ENCODE results near the gene TMEM253. TPM values are rescaled to one million over a fixed set of nuclear protein-coding genes. Genes with fewer than 3 reads are reported as not detected.

The TMEM253 gene
- polyA plus RNA-seq, 4 donors: 57.9 to 245 (median 101) TPM

- H3K9me3 ChIP-seq (ENCODE audit: control insufficient read depth in 2 of 2, insufficient read depth in 1 of 2, low read depth in 1 of 2, low read length in 1 of 2): no peaks in the 10 kb centered on the region
- peak overlapping the region in 2 of 3 donors; percentile 0 to 62 for H3K4me3 ChIP-seq (ENCODE audit: low read depth in 1 of 3, low read length in 3 of 3)
- peaks cover 0 to 10% (median 0%) of the 10 kb centered on the region in 3 donors for H3K36me3 ChIP-seq (ENCODE audit: control insufficient read depth in 3 of 3, insufficient read depth in 2 of 3, low read depth in 1 of 3, low read length in 3 of 3)
- H3K27ac ChIP-seq (ENCODE audit: low read depth in 1 of 3, low read length in 2 of 3): peak overlapping the region in 2 of 3 donors; percentile 53 to 85
- H3K4me1 ChIP-seq (ENCODE audit: control insufficient read depth in 3 of 3, insufficient read depth in 2 of 3, low read depth in 1 of 3, low read length in 2 of 3): peaks cover 0 to 14% (median 4%) of the 10 kb centered on the region in 3 donors
- FAIRE-seq (no peak), DNase-seq (peak; percentile 68 to 75)
- H3K27me3 ChIP-seq (ENCODE audit: control insufficient read depth in 3 of 3, insufficient read depth in 3 of 3, low read length in 3 of 3): peaks cover 0 to 11% (median 0%) of the 10 kb centered on the region in 3 donors
- 3 to 4% (median 3%) methylated on average over 39 to 45 of the region's 45 CpGs for WGBS, 3 donors
Measured at GRCh38 chr14:21068521-21069387, 32.1 kb upstream of the TMEM253 start.

DNA sequence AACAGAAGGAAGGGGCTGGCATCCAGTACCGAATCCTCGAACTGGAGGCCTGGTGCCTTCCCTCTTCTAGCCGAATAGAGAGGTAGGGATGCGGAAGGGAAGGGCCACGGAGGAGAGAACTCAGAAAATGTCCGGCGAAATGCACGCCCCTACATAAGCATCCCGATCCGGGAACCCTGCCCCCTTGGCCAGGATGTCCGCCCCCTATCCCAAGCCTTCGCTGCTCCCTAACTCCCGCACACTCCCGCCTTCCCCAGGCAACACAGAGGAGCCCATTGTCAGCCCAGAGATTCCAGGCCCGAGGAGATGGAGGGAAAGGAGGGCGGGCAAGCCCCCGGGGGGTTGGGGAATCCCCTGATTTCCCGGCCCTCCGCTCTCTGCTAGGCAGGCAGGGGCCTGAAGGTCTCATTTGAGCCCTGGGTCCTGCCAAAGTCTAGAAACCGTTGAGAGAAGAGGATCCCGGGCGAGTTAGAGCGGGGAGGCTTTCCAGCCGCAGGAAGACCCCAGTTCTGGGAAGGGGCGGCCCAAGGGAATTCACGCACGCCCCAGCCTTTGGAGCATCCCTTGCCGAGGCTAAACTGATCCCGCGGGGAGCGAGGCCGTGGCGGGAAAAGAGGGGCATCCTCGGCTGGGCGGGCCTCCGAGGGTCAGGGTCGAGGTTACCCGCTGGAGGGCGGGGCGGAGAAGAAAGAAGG, 31.3 kb upstream of the TMEM253 start:
- 2 to 5% (median 2%) methylated on average over 31 to 40 of the region's 40 CpGs for WGBS, 3 donors
- Histone ChIP-seq H3K4me1 (ENCODE audit: control insufficient read depth in 3 of 3, insufficient read depth in 2 of 3, low read depth in 1 of 3, low read length in 2 of 3) (peaks cover 0 to 14% (median 4%) of the 10 kb centered on the region in 3 donors), H3K36me3 (ENCODE audit: control insufficient read depth in 3 of 3, insufficient read depth in 2 of 3, low read depth in 1 of 3, low read length in 3 of 3) (peaks cover 0 to 18% (median 0%) of the 10 kb centered on the region in 3 donors), H3K27ac (ENCODE audit: low read depth in 1 of 3, low read length in 2 of 3) (peak overlapping the region in 2 of 3 donors; percentile 53 to 85), H3K9me3 (ENCODE audit: control insufficient read depth in 2 of 2, insufficient read depth in 1 of 2, low read depth in 1 of 2, low read length in 1 of 2) (no peaks in the 10 kb centered on the region), H3K27me3 (ENCODE audit: control insufficient read depth in 3 of 3, insufficient read depth in 3 of 3, low read length in 3 of 3) (peaks cover 0 to 11% (median 0%) of the 10 kb centered on the region in 3 donors), H3K4me3 (ENCODE audit: low read depth in 1 of 3, low read length in 3 of 3) (peak overlapping the region; percentile 36 to 68 (median 62))
- DNase-seq: peak in 1 of 2 donors; percentile 60
- FAIRE-seq: no peak

DNA sequence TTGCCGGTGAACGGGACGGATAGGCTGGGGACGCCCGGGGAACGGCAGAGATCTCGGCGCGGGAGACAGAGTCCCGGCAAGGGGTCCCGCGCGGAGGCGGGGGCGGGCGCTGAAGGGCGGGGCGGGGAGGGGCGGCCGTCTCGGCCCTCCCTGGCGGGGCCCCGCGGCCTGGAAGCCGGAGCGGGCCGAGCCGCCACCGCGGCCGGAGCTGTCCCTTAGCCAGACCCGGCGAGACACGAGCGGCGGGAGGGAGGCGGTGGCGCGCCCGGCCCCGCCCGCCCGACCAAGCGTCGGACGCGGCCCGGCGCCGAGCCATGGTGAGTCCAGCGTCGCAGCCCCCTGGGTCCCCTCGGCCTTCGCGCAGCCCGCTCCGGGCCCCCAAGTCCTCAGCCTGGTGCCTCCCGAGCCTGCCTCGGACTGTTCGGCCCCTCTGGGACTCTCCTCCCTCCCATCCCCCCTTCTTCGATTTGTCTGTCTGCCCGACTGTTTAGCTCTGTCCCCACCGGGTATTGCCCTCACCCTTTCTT, 30.7 kb upstream of the TMEM253 start, which contains the start of gene ARHGEF40:
ARHGEF40 (plus strand) TSS at position 222 of the 527 bp plus-strand sequence; CDS start at position 315, 93 bp downstream.
- H3K4me1 ChIP-seq (ENCODE audit: control insufficient read depth in 3 of 3, insufficient read depth in 2 of 3, low read depth in 1 of 3, low read length in 2 of 3): peaks cover 0 to 14% (median 4%) of the 10 kb centered on the region in 3 donors
- peak within 1 kb of the TSS; percentile 57 to 88 (median 85) for H3K27ac ChIP-seq (ENCODE audit: low read depth in 1 of 3, low read length in 2 of 3)

DNA sequence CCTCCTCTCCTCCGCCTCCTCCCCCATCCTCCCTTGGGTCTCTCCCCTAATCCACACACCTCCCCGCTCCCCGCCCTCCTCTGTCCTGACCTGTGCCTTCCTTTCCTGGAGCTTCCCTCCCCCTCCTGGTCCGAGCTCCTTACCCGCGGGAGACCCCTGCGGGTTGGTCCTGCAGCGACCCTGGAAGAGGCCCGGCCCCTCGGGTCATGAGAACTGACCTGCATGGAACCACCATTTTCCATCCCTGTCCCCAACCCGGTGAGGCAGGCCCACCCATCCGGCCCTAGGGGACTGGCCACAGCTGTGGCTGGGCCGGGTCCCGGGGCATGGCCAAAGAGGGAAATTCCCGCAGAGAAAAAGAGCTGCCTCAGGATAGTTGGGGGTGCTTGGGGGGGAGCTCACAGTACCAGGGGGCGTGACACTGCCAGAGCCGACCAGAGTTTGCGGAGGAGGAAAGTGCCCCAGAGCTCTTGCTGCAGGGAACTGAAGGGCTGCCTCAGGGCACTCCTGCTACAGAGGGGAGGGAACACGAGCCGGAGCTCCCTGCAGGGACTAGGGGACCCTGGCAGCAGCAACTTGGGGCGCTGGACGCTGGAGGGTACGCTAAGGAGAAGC, 30.1 kb upstream of the TMEM253 start:
- H3K9me3 ChIP-seq (ENCODE audit: control insufficient read depth in 2 of 2, insufficient read depth in 1 of 2, low read depth in 1 of 2, low read length in 1 of 2): no peaks in the 10 kb centered on the region
- H3K27ac ChIP-seq (ENCODE audit: low read depth in 1 of 3, low read length in 2 of 3): peak overlapping the region; percentile 57 to 88 (median 84)
- WGBS, 3 donors: 0 to 1% (median 1%) methylated on average over 23 of the region's 23 CpGs
- peaks cover 0 to 14% (median 4%) of the 10 kb centered on the region in 3 donors for H3K4me1 ChIP-seq (ENCODE audit: control insufficient read depth in 3 of 3, insufficient read depth in 2 of 3, low read depth in 1 of 3, low read length in 2 of 3)
- H3K4me3 ChIP-seq (ENCODE audit: low read depth in 1 of 3, low read length in 3 of 3): peak overlapping the region; percentile 67 to 85 (median 68)
- H3K36me3 ChIP-seq (ENCODE audit: control insufficient read depth in 3 of 3, insufficient read depth in 2 of 3, low read depth in 1 of 3, low read length in 3 of 3): peaks cover 0 to 30% (median 2%) of the 10 kb centered on the region in 3 donors
- H3K27me3 ChIP-seq (ENCODE audit: control insufficient read depth in 3 of 3, insufficient read depth in 3 of 3, low read length in 3 of 3): peaks cover 0 to 11% (median 0%) of the 10 kb centered on the region in 3 donors
- FAIRE-seq (no peak), DNase-seq (peak in 1 of 2 donors; percentile 32)

More for the DNA sequence above, 30.7 kb upstream of the TMEM253 start, which contains the start of gene ARHGEF40:
- Histone ChIP-seq H3K36me3 (ENCODE audit: control insufficient read depth in 3 of 3, insufficient read depth in 2 of 3, low read depth in 1 of 3, low read length in 3 of 3) (peaks cover 0 to 24% (median 2%) of the 10 kb centered on the region in 3 donors), H3K27me3 (ENCODE audit: control insufficient read depth in 3 of 3, insufficient read depth in 3 of 3, low read length in 3 of 3) (peaks cover 0 to 11% (median 0%) of the 10 kb centered on the region in 3 donors), H3K9me3 (ENCODE audit: control insufficient read depth in 2 of 2, insufficient read depth in 1 of 2, low read depth in 1 of 2, low read length in 1 of 2) (no peaks in the 10 kb centered on the region), H3K4me3 (ENCODE audit: low read depth in 1 of 3, low read length in 3 of 3) (peak within 1 kb of the TSS; percentile 67 to 85 (median 68))
- WGBS, 3 donors: 0 to 1% (median 0%) methylated on average over 19 to 63 of the region's 63 CpGs
- FAIRE-seq (no peak), DNase-seq (peak; percentile 37 to 73)

DNA sequence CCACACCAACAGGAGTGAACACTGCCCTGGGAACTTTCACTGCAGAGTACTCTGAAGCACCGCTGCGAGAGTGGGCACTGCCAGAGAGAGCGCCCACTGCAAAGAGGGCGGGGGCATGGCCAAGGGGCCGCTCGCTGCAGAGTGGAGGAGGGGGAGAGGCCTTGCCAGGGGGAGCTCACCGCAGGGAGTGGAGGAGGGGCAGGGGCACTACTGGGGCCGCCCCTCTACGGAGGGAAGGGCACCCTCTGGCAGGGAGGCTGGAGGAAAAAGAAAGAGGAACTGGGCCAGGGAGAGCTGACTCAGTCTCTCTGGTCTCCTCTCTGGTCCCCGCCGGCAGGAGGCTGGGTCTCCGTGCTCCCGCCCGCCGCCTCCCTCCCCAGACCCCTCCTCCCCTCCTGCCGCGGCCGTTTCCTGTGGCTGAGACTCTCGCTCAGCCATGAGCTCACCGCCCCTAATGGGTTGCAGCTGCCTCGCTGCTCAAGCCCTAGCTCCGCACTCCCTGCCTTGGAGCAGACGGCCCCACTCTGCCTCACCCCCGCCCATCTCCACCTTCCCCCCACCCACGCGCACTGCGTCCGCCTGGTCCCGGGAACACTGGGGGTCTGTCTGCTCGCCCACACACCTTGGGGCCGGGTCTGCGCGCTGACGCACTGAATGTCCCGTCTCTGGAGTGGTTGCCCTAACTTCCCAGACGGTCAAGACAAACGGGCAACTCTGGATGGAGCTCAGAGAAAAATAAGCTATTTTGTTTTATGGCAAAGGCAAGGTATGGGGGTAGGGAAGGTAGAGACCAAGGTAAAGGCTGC, 29.4 kb upstream of the TMEM253 start:
- peak overlapping the region; percentile 57 to 88 (median 84) for H3K27ac ChIP-seq (ENCODE audit: low read depth in 1 of 3, low read length in 2 of 3)
- H3K4me1 ChIP-seq (ENCODE audit: control insufficient read depth in 3 of 3, insufficient read depth in 2 of 3, low read depth in 1 of 3, low read length in 2 of 3): peaks cover 0 to 14% (median 4%) of the 10 kb centered on the region in 3 donors
- no peaks in the 10 kb centered on the region for H3K9me3 ChIP-seq (ENCODE audit: control insufficient read depth in 2 of 2, insufficient read depth in 1 of 2, low read depth in 1 of 2, low read length in 1 of 2)
- FAIRE-seq: no peak
- H3K36me3 ChIP-seq (ENCODE audit: control insufficient read depth in 3 of 3, insufficient read depth in 2 of 3, low read depth in 1 of 3, low read length in 3 of 3): peaks cover 0 to 34% (median 2%) of the 10 kb centered on the region in 3 donors
- 1 to 2% (median 2%) methylated on average over 29 to 37 of the region's 37 CpGs for WGBS, 3 donors
- peak overlapping the region in 2 of 3 donors; percentile 68 to 85 for H3K4me3 ChIP-seq (ENCODE audit: low read depth in 1 of 3, low read length in 3 of 3)
- DNase-seq: peak; percentile 51 to 87
- H3K27me3 ChIP-seq (ENCODE audit: control insufficient read depth in 3 of 3, insufficient read depth in 3 of 3, low read length in 3 of 3): peaks cover 0 to 11% (median 0%) of the 10 kb centered on the region in 3 donors

DNA sequence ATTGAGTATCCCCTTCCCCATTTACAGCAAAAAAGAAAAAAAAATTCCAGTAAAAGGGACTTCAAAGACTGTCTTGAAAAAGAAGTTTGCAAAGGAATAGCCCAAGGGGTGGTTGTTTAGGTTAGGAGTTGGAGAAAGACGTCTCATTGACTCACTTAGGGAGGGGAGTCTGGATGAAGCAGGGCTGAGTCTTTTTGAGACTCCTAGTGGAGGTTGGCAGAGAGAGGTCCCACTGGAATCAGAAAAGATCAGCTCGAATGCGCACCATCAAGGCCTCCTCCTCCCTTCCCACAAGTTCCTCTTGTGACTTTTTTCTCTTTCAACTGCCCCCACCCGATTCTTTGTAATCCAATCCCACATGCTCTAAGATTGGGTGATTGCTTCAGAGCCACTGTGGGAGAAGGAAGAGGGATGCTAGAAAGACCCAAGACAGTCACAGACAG, 28.8 kb upstream of the TMEM253 start:
- Histone ChIP-seq H3K27me3 (ENCODE audit: control insufficient read depth in 3 of 3, insufficient read depth in 3 of 3, low read length in 3 of 3) (peaks cover 0 to 11% (median 0%) of the 10 kb centered on the region in 3 donors), H3K4me1 (ENCODE audit: control insufficient read depth in 3 of 3, insufficient read depth in 2 of 3, low read depth in 1 of 3, low read length in 2 of 3) (peaks cover 0 to 14% (median 4%) of the 10 kb centered on the region in 3 donors), H3K4me3 (ENCODE audit: low read depth in 1 of 3, low read length in 3 of 3) (peak overlapping the region in 1 of 3 donors; percentile 85), H3K27ac (ENCODE audit: low read depth in 1 of 3, low read length in 2 of 3) (peak overlapping the region in 2 of 3 donors; percentile 84 to 88), H3K9me3 (ENCODE audit: control insufficient read depth in 2 of 2, insufficient read depth in 1 of 2, low read depth in 1 of 2, low read length in 1 of 2) (no peaks in the 10 kb centered on the region), H3K36me3 (ENCODE audit: control insufficient read depth in 3 of 3, insufficient read depth in 2 of 3, low read depth in 1 of 3, low read length in 3 of 3) (peaks cover 0 to 39% (median 2%) of the 10 kb centered on the region in 3 donors)
- WGBS, 3 donors: 25 to 57% (median 45%) methylated on average over 4 of the region's 4 CpGs
- FAIRE-seq: no peak
- no peak for DNase-seq

DNA sequence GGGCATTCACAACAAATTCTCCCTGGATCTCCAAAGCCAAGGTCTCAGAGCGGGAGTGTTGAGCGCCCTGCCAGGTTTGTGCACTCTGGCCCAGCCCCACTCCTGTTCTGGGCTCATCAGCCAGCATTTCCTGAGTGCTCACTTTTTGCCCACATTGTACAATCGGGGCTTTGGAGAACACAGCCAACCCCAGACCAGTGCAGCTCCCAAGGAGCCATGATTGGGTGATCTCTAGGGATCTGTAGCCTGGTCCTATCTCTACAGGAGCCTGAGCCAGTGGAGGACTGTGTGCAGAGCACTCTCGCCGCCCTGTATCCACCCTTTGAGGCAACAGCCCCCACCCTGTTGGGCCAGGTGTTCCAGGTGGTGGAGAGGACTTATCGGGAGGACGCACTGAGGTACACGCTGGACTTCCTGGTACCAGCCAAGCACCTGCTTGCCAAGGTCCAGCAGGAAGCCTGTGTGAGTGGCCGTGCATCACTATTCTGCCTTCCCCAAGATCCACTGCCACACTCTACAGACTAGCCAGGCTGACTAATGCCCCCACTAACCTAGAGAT, 28.0 kb upstream of the TMEM253 start:
- Histone ChIP-seq H3K9me3 (ENCODE audit: control insufficient read depth in 2 of 2, insufficient read depth in 1 of 2, low read depth in 1 of 2, low read length in 1 of 2) (no peaks in the 10 kb centered on the region), H3K4me1 (ENCODE audit: control insufficient read depth in 3 of 3, insufficient read depth in 2 of 3, low read depth in 1 of 3, low read length in 2 of 3) (peaks cover 0 to 14% (median 4%) of the 10 kb centered on the region in 3 donors), H3K4me3 (ENCODE audit: low read depth in 1 of 3, low read length in 3 of 3) (no peak overlapping the region), H3K27ac (ENCODE audit: low read depth in 1 of 3, low read length in 2 of 3) (peak overlapping the region in 1 of 3 donors; percentile 88), H3K36me3 (ENCODE audit: control insufficient read depth in 3 of 3, insufficient read depth in 2 of 3, low read depth in 1 of 3, low read length in 3 of 3) (peaks cover 0 to 46% (median 2%) of the 10 kb centered on the region in 3 donors), H3K27me3 (ENCODE audit: control insufficient read depth in 3 of 3, insufficient read depth in 3 of 3, low read length in 3 of 3) (peaks cover 0 to 11% (median 0%) of the 10 kb centered on the region in 3 donors)
- DNase-seq (peak in 1 of 2 donors; percentile 74), FAIRE-seq (no peak)
- WGBS, 3 donors: 39 to 65% (median 51%) methylated on average over 9 of the region's 9 CpGs

Data from small intestine (tissue), 7 donors.